Stimulated activated CD4-positive, alpha-beta T cell treated with anti-CD3 and anti-CD28 coated beads, Interleukin-15, amount 100 ng/mL, for 48 hours (primary cell): ENCODE results near the gene FAM133A.

Experiments
- DNase-seq, 2 donors: peaks; one replicate each; pipeline ENCODE4 v3.0.0-alpha.2; 2020; ENCODE audit warnings: low read depth in 2 of 2

FAM133A gene

DNA sequence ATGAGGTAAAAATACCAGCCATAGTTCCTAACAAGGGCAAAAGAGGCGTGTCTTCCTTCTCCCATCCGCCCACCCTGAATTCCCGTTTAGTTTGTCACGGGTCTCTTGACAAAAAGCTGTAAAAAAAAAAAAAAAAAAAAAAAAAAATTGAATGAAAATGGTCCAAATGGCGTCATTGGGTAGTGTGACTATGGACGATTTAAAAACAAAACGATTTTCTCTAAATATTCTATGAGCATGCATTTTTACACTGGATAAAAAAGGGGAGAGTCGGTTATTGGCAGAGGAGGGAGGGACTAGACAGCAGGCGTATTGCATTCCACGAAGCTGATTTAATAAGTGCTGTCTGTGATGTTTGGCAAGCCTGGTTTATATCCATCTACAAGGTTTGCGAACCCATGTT lies at the start of gene FAM133A:
Gene FAM133A (plus strand): TSS at position 338 of the 403 bp plus-strand sequence. CDS start 35,214 bp downstream, outside the sequence.
- DNase-seq = no peak

DNA sequence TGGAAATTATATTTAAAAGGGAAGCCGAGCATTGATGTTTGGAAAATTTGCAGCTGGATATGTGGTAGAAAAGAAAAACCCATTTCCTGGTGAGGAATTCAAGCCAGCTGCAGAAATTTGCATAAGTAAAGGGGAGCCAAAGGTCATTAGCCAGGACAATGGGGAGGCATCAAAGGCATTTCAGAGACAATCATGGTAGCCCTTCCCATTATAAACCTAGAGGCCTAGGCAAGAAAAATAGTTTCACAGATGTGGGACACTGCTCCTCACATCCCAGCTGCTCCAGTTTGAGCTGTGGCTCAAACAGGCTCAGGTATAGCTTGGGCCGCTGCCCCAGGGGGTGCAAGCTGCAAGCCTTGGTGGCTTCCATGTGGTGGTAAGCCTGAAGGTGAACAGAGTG lies 36.4 kb upstream of the FAM133A start:
- no peak for DNase-seq

DNA sequence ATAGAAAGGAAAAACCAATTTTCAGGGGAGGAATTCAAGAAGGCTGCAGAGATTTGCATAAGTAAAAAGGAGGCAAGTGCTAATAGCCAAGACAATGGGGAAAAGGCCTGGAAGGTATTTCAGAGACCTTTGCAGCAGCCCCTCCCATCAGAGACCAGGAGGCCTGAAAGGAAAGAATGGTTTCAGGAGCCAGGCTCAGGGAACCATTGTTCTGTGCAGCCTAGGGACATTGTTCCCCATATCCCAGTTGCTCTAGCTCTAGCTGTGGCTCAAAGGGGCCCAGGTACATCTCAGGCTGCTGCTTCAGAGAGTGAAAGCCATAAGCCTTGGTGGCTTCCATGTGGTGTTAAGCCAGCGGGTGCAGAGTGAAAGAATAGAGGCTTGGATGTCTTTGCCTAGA lies 24.6 kb upstream of the FAM133A start:
- DNase-seq = no peak

DNA sequence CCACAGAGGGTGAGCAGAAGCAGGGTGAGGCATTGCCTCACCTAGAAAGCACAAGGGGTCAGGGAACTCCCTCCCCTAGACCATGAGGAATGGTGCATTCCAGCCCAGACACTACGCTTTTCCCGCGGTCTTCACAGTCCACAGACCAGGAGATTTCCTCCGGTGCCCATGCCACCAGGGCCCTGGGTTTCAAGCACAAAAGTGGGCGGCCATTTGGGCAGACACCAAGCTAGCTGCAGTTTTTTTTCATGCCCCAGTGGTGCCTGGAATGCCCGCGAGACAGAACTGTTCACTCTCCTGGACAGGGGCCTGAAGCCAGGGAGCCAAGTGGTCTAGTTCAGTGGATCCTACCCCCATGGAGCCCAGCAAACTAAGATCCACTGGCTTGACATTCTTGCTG lies 13.4 kb upstream of the FAM133A start:
- DNase-seq = no peak

DNA sequence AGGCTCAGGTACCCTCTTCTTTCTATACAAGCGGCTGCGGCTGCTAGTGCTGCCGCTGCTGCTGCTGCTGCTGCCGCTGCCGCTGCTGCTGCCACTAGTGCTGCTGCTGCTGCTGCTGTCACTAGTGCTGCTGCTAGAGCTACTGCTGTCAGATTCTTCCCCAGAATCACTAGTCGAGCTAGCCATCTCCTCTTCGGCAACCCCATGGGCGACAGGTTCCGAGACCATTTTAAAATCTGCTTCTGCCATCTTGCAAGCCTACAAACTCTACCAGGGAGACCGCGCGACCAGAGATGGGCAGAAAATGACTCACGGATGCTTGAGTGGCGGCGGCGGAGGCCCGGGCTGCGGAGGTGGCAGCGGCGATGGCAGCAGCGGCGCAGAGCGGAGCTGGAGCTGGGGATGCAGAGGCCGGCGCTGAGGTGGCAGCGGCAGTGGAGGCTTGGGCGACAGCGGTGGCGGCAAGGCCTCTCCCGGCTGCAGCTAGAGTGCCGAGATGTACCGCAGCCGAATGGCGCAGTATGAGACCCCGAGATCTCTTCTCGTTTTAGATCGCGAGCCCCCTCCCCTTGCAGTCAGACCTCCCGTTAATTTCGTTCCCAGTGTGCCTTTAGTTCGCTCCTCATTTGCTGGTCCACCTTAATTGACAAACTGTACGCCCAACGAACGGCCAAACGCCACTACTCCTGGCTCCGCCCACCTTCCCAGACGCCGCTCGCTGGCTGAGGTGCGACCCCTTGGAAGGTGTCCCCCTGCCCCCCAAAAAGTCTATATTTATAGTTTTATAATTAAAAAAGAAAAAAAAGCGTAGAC lies 744 bp upstream of the FAM133A start, which contains the start of gene NAP1L3:
Gene NAP1L3 (minus strand): TSS at position 523 of the 813 bp plus-strand sequence. CDS start 274 bp downstream, at position 249.
- DNase-seq = peak; percentile 36 to 63

DNA sequence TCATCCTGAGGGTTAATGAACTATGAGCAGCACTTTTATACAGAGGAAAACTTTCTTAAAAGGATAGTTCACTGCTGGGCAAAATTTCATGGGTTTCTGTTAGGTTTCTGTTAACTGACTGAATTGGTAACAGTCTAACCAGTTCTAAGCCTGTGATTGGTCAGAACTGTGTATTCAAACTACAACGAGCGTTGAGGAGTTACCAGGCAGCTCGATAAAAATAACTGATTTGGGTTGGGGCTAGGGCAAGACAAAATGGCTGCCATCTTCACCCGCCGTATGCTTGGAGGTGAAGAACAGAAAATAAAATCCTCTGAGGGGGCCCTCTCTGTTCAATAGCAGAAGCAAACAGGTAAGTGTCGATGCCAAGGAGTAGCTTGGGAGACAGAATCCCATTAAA lies 22.0 kb downstream of the FAM133A start:
- no peak for DNase-seq

DNA sequence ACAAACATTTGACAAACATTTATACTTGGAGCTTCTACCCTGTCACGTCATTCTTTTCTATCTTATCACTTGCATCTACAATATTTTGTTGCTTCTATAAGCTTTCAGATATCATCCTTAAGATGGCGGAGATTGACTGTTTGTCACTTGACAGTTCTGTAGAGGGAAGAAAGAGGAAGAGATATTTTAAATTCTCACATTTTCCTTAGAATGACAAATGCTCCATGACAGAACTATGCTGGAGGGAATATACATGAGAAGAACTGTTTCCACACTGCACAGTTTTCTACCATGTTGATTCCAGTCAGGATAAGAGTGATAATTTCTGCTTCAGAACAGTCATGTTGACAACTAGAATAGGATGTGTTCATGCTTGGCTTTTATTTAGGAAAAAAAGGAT lies 29.7 kb downstream of the FAM133A start:
- DNase-seq = no peak

DNA sequence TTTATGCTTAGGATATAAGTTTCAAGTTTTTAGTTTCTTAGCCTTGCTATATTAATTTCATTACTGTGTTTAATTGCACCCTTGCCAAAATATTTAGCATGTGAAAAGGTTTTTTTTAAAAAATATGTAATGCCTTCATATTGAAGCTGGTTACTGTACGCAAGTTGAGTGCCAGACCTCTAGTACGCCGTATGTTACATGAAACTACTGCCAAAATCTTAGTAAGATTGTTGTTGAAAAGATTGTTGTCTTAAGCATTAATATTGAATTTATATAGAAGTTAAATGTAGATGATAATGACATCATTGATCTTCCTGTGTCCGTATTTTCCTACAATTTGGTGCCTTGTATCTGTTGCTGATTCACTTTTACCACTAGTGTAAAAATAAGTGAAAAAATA lies 37.1 kb downstream of the FAM133A start:
- no peak for DNase-seq

DNA sequence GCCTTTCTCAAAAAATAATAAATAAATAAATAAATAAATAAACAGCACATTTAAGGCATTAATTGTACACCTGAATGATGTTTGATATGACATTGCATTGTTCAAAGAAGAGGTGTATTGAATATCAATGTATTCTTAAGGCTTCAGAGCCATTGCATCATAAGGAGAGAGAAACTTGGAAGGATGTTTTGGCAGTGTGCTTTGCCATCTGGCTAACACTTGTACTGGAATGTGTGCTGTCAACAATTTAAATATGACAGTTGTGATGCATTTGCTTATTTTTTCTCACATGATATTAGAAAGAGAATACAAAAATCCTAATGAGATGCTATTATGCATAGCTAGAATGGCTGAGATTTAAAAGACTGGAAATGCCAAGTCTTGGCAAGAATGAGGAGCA lies 67.8 kb downstream of the FAM133A start:
- no peak for DNase-seq

DNA sequence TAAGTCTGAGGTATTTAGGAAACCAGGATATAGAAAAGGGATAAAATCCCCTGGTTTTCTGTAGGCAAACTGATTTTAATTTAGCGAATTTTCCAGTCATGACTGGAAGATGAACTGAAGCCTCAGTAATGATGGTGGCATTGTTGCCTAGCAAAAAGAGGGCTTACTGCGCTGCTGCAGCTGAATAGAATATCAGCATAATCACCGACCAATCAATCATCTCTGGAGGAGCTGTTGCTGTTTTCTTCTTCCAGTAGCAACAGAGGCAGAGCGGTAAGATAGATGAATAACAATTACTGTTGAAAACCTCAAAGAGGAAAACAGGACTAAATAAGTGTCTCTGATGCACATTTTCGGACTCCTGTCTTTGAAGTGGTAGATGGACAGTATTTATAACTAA lies 86.2 kb downstream of the FAM133A start:
- no peak for DNase-seq
